Skin of body (tissue), 3 donors: Measurements from ENCODE around the gene ASB12. TPM values are rescaled to one million over a fixed set of nuclear protein-coding genes. Genes with fewer than 3 reads are reported as not detected.

Experiments
- DNase-seq: peaks from one replicate; lab custom pipeline; 2025; lab: John Stamatoyannopoulos, UW
- small RNA-seq: library from RNA; depleted of rRNA; stranded (forward); fragments of <200 nt; gene quantifications from one replicate; pipeline ENCODE3, GENCODE V24; 2014; ENCODE audit warnings: low replicate concordance
- total RNA-seq: library from RNA; depleted of rRNA; stranded (reverse); fragments of >200 nt; gene quantifications from one replicate; pipeline ENCODE4 v1.2.3, GENCODE V29; 2014

Gene ASB12
- total RNA-seq, 1 donor from 2014 or later, result 2.6 TPM

DNA sequence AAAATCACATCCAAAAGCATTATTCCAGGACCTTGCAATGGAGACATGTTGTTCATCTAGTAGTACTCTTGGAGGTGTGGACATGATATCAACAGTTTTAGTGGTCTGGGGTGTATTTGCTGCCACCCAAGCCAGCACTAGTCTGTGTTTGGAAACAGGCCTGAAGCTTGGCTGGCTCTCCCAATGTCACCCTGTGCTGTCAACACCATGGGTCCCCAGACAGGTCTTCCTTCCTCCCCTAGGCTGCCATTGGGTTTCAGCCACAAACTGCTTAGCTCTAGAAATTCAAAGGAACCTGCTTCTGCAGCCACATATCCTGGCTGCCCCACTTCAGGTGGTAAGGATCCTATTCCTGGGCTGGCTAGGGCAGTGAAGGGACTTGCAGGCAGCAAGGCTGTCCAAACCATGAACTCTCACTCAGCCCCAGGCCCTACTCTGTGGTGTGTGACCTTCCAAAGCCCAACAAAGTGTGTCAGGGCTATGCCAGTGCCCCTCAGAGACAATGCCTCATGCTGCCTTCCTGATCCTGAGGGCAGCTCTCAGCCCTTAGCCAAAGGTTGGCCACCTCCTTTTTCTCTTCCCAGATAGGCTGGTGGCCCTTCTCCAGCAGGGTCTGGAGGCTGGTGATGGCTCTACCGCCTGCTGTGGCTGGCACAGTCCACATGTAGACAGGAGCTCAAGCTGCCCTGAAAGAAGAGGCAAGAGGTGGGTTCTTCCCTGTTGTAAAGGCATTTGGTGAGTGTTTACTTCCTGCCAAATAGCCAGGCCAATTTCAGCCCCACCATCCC lies 43.2 kb downstream of the ASB12 start:
- no peak for DNase-seq

DNA sequence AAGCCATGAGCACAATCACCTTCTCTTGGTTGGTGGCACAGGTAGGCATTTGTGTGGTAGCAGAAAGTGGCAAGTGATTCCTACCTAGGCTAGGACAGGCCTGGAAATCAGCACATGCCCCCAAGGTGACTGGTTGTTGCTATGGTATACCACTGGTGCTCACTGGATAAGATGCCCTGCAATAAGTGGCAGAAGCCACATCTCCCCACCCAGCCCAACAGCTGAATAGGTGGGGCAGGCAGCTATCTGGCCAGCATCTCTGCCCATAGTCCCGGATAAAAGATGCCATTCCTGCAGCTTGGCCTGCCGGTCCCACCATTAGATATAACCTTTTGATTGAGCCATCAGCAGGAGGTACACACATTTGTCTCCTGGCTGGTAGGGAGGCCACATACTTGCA lies 46.0 kb downstream of the ASB12 start:
- DNase-seq, result no peak

DNA sequence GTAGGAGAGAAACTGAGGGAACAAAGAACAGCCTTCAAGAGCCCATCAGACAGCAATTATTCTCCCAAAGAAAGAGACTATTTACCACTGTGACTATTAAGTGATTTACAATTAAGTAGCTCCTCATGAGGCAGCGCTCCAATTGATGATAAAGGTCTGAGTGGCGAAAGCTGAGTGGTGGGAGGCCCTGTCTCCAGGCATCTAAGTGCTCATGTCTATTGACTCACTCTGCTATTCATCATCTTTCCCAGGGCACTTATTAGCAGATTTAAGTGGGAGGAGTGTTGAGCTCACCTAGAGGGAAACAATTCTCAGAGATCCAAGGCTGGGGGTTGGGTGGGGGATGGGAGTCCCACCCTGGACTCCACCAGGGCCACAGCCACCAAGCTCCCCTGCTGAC lies 48.2 kb downstream of the ASB12 start:
- no peak for DNase-seq

DNA sequence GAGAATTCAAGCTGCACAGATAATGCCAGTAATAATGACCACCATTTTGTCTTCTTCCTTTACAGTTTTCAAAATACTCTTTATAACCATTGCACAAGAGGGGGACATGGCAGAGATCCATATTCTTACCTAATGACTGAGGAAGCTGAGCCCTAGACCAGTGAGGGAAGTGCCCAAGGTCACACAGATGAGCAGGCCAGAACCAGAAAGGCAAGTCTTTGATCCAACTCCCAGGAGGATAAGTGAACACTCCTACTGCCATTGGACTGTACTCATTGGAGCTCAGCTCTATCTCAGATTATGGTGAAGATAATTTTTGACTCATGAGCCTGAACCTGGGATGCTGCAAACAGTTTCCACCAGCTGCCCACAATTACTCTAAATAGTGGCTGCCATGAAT lies 53.5 kb downstream of the ASB12 start:
- DNase-seq, result no peak

Small RNA genes within 50 kb of the gene (small RNA-seq; reads per million reads assigned to genes)
- not detected for gene RN7SL799P

Other genes with a start within 250 kb of the ASB12 start
- 4.7 TPM for gene AMER1, start 24.9 kb downstream of the ASB12 start, total RNA-seq
- gene MTMR8, start 164.8 kb upstream of the ASB12 start, total RNA-seq, result 1.7 TPM